NCI-H446 (cell line): ENCODE results near the gene BTN3A1.
A peak's percentile ranks its signal among the peaks of the same experiment; 100 is the strongest.
"Not testable (repeated sequence)": the region's sequence is repeated elsewhere in the genome, so short reads cannot be mapped to it uniquely, and the experiment has no call there.

Experiments
- DNase-seq, 2 experiments: peaks; one replicate each; lab custom pipeline; 2025; lab: John Stamatoyannopoulos, UW

The BTN3A1 gene

GRCh38 chr6:26415036-26415614 is 13.1 kb downstream of the BTN3A1 start:
- DNase-seq = no peak

- DNase-seq = no peak
Observed at GRCh38 chr6:26415791-26416190, 13.7 kb downstream of the BTN3A1 start.

DNA sequence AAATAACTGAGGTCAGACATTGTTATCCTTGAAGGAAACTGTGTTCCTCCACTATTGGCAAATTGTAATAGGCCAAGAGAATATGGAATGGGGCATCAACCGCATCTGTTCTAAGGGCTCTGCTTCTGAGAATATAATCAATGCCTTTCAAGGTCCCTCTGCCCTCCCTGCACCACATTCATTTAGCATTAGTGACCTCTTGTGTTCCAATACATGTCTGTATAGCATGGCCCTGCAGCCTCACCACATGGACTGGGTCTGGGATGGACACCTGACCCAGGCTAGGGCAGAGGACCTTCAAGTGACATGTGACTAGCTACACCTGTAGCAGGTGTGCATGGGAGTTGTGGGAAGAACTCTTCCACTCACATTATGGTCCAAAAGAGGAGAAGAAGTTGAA is 14.2 kb downstream of the BTN3A1 start:
- no peak for DNase-seq

DNA sequence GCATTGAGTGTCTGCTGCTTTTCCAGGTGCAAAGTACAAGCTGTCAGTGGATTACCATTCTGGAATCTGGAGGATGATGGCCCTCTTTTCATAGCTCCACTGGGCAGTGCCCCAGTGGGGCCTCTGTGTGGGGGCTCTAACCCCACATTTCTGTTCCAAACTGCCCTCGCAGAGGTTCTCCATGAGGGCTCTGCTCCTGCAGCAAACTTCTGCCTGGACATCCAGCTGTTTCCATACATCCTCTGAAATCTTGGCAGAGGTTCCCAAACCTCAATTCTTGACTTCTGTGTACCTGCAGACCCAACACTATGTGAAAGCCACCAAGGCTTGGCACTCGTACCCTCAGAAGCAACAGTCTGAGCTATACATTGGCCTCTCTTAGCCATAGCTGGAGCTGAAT is 16.0 kb downstream of the BTN3A1 start:
- DNase-seq = not testable (repeated sequence)

GRCh38 chr6:26418795-26419194 is 16.7 kb downstream of the BTN3A1 start:
- not testable (repeated sequence) for DNase-seq

DNA sequence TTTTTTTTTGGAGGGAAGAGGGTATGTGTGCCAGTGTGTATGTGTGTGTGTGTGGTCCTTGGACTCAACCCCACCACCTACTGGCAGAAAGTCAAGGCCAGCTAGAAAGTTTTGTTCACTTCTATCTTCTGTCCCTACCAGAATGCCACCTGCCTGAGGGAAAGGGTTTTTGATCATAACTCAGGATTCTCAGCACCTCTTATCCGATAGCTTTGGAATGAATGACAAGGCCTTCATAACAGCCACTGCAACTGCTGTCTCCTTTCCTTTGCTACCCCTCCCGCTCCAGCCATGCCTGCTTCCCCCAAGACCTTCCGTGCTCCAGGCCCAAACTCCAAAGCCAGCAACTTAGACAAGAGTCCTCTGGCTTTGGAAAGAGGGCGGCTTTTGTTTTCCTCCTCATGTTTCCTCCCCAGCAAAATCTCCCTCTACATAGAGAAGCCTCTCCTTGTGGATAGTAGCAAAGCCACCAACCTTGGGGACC is 18.7 kb downstream of the BTN3A1 start:
- no peak for DNase-seq

- peak; percentile 75 to 88 for DNase-seq
Observed at GRCh38 chr6:26421259-26422144, 19.4 kb downstream of the BTN3A1 start.

- no peak for DNase-seq
Observed at GRCh38 chr6:26422329-26422728, 20.3 kb downstream of the BTN3A1 start.

- DNase-seq = no peak
Observed at GRCh38 chr6:26426691-26427450, 24.8 kb downstream of the BTN3A1 start.

DNA sequence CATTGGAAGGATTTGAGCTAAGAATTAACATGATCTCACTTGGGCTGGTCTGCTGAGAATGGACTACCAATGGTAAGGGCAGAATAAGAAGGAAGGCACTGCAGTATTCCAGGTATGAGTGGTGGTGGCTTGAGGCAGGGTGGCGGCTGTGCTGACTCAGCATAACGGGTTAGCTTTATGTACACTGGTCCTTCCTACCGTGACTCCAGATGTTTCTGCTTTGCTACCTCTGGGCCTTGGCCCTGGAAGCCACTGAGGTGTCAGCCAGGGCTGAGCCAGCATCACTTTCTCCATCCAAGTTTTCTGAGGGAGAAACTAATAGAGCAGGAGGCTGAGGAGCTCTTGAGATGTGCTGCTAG is 25.4 kb downstream of the BTN3A1 start:
- DNase-seq = no peak

DNA sequence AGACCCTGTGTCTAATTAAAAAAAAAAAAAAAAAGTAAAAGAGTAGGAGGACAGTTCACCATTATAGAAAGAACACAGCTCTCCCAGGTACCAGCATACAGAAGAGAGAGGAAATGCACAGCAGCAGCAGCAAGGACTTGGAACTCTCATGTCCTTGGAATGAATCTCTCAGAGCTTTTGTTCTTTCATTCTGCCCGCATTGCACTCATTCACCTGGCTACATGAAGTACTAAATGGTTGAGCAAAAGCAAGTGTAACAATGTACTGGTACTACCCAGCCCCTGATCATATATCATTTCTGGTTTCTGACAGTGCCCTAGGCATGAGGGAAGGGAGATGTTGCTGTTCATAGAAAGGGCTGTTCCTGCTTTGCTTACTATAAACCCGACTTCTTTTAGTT is 26.1 kb downstream of the BTN3A1 start:
- no peak for DNase-seq

GRCh38 chr6:26430787-26431186 is 28.7 kb downstream of the BTN3A1 start:
- DNase-seq = no peak

DNA sequence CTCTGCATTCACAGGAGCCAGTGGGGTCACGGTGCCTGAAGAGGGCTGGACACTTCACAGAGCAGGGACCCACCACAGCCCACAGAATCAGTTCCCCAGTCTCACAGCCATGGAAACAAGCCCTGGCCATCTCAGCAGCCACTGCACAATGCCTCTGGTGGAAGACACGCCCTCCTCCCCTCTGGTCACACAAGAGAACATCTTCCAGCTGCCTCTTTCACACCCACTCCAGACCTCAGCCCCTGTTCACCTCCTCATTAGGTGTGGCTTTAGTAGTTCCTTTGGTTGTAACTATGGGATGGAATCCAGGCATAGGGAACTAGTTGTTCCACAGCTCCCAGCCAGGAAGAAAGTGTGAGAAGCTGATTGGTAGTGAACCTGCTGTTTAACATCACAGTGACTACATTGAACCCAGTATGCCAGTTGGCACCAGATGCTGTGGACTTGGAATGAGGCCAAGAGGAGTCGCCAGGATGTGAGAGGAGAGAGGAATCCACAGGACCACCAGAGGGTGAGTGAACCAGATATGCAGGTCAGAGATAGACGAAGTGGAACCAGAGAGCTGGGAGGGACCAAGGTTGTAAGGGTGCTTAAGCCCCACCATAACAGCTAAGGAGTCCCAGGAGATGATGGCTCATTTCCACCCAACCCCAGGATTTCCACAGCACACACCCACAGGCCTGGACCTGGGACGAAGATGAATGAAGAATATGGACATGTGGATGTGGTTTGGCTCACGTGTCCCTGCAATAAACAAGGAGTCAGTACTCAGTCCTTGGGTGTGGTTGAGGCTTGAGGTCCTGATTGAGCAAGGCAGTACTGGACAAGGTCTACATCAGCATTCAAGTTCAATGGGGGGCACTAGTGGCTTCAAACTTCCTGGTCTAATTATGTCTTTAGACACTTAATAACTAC is 29.4 kb downstream of the BTN3A1 start:
- DNase-seq = peak in 1 of 2 experiments; percentile 10

GRCh38 chr6:26432627-26433201 is 30.6 kb downstream of the BTN3A1 start:
- DNase-seq = no peak

- not testable (repeated sequence) for DNase-seq
Observed at GRCh38 chr6:26433680-26434079, 31.6 kb downstream of the BTN3A1 start.

GRCh38 chr6:26436018-26436417 is 33.9 kb downstream of the BTN3A1 start:
- no peak for DNase-seq

DNA sequence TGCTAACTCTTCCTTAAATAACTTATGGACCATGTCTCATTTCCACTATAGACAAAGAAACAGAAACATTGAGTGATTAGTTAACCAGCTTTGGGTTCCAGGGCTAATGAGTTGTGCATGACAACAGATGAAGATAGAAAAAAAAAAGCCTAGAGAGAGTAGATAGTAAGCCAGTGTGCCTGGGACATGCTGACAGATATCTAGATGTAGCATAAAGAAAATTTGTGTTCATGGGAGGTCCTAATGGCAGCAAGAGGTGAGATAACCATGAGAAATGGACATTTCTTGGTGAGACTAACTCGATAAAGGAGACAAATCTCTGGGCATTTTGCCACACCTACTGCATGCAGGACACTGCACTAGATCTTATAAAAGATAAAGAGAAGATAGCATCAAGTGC is 35.5 kb downstream of the BTN3A1 start:
- no peak for DNase-seq

DNA sequence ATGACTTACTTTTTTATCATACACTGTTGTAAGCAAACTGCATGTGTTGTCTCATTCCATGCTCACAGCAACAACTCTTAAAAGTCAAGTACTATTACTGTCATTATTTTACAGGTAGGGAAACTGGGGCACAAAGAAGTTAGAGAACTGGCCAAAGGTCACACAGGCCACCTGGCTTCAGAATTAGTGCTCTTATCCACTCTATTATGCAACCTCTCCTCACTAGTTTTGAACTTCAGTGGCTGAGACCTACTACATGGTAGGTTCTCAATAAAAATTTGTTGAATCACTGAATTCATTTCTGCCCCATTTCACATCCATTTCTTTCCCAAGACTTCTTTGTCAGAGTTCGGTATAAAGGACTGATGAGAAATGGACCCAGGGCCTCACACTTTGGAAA is 35.9 kb downstream of the BTN3A1 start:
- no peak for DNase-seq

GRCh38 chr6:26439151-26440125 is 37.4 kb downstream of the BTN3A1 start:
- no peak for DNase-seq

DNA sequence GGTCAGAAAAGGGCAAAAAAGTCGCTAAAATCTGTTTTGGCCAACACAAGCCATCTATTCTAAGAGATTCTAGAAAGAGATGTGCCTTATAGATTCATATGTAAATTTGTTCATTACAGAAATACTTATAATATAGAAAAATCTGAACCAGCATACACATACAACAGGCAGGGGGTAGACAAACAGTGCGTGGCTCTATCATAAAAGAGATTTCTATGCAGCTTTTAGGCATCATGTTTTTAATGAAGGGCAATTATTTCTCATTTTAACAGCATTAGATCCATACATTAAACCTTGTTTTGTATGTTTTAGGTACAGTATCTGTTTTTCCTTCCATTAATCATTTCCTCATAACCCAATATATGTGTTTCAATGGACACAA is 38.9 kb downstream of the BTN3A1 start:
- DNase-seq = no peak
